ENCODE data around the gene CPN2. TPM values are rescaled to one million over a fixed set of nuclear protein-coding genes. Genes with fewer than 3 reads are reported as not detected.

CPN2 gene
- total RNA-seq, 1 donor from 2014 or later, result not detected

DNA sequence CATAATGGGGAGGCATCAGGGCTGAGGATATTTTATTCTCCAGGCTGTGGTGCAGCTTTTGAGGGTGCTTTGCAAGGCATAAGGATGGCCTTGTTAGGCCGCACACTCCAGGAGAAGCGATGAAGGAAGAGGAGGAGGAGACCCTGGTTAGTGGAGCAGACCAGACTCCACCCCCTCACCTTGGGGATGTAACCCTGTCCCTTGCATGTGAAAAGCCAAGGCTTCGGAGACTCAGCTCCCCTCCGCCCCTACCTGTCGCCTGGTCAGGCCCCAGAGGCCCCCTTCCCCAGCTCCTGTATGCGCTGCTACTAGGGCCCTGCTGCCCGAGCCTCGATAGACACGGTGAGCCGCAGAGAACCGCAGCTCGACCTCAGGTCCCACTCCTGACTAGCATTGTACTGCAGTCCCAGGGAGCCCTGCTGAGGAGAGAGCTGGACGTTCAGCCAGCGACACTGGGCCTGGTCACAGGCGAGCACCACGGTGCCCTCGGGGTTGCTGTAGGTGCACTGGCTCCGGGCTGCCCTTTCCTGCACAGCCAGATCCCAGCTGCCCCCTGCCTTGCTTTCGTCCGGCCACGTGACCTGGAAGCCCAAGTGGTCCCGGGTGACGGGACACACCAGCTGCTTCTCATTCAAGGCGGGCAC, 10.2 kb downstream of the CPN2 start:
- no peak for DNase-seq (ENCODE audit: low read depth)
- no peak overlapping the region for H3K4me3 ChIP-seq (ENCODE audit: low read depth, low read length)
- TF ChIP-seq, protein P1, sequence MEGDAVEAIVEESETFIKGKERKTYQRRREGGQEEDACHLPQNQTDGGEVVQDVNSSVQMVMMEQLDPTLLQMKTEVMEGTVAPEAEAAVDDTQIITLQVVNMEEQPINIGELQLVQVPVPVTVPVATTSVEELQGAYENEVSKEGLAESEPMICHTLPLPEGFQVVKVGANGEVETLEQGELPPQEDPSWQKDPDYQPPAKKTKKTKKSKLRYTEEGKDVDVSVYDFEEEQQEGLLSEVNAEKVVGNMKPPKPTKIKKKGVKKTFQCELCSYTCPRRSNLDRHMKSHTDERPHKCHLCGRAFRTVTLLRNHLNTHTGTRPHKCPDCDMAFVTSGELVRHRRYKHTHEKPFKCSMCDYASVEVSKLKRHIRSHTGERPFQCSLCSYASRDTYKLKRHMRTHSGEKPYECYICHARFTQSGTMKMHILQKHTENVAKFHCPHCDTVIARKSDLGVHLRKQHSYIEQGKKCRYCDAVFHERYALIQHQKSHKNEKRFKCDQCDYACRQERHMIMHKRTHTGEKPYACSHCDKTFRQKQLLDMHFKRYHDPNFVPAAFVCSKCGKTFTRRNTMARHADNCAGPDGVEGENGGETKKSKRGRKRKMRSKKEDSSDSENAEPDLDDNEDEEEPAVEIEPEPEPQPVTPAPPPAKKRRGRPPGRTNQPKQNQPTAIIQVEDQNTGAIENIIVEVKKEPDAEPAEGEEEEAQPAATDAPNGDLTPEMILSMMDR (conservative IDR thresholded peaks at IDR 0.05; ENCODE audit: low read depth, low read length), result no peak

DNA sequence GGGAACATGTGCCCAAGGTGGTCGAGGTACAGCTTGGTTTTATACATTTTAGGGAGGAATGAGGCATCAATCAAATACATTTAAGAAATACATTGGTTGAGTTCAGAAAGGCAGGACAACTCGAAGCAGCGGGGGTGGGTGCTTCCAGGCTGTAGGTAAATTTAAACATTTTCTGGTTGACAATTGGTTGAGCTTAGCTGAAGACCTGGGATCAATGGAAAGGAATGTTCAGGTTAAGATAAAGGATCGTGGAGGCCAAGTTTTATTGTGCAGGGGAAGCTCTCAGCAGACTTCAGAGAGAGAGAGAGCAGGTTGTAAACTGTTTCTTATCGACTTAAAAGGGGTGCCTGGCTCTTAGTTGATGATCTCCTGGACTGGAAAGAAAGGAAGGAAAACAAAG, 11.3 kb downstream of the CPN2 start:
- H3K4me3 ChIP-seq (ENCODE audit: low read depth, low read length), result no peak overlapping the region

GRCh38 chr3:194339356-194339755, 11.8 kb downstream of the CPN2 start:
- TF ChIP-seq, protein P1 (conservative IDR thresholded peaks at IDR 0.05; ENCODE audit: low read depth, low read length), result no peak
- DNase-seq (ENCODE audit: low read depth), result no peak
- no peak overlapping the region for H3K4me3 ChIP-seq (ENCODE audit: low read depth, low read length)

More for the DNA sequence above, 11.3 kb downstream of the CPN2 start:
- no peak for DNase-seq (ENCODE audit: low read depth)
- TF ChIP-seq, protein P1 (conservative IDR thresholded peaks at IDR 0.05; ENCODE audit: low read depth, low read length), result no peak

GRCh38 chr3:194337965-194338753, 13.0 kb downstream of the CPN2 start:
- DNase-seq (ENCODE audit: low read depth), result no peak
- H3K4me3 ChIP-seq (ENCODE audit: low read depth, low read length), result no peak overlapping the region
- TF ChIP-seq, protein P1 (conservative IDR thresholded peaks at IDR 0.05; ENCODE audit: low read depth, low read length), result no peak

- TF ChIP-seq, protein P1 (conservative IDR thresholded peaks at IDR 0.05; ENCODE audit: low read depth, low read length), result no peak
- H3K4me3 ChIP-seq (ENCODE audit: low read depth, low read length), result no peak overlapping the region
- no peak for DNase-seq (ENCODE audit: low read depth)
Measured at GRCh38 chr3:194336601-194337355, 14.3 kb downstream of the CPN2 start.

DNA sequence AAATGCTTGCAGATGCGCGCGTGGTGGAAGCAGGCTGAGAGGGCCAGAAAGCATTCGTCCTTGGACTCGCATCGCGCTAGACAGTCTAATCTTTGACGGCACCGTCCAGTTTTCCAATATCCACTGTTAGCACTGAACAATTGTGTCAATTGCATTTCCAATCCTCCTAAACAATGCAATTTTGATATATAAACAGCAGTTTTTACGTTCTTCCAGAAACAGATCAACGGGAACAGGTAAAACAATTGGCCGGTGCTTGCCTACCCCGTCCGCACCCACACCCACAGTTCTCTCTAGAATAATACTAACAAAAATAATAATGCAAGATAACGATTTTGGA, 17.2 kb downstream of the CPN2 start:
- TF ChIP-seq, protein P1 (conservative IDR thresholded peaks at IDR 0.05; ENCODE audit: low read depth, low read length), result no peak
- DNase-seq (ENCODE audit: low read depth), result no peak
- no peak overlapping the region for H3K4me3 ChIP-seq (ENCODE audit: low read depth, low read length)

Measured in epithelial cell of proximal tubule (primary cell).